NCI-H524 (cell line): ENCODE results near the gene TBX2.

Experiments used
- DNase-seq, 2 experiments: peaks; one replicate each; lab custom pipeline; 2025; lab: John Stamatoyannopoulos, UW

Gene TBX2

GRCh38 chr17:61368832-61369450 lies 30.7 kb upstream of the TBX2 start:
- no peak for DNase-seq

GRCh38 chr17:61369751-61370150 lies 29.9 kb upstream of the TBX2 start:
- no peak for DNase-seq

GRCh38 chr17:61371179-61371578 lies 28.5 kb upstream of the TBX2 start:
- DNase-seq, result no peak

GRCh38 chr17:61371606-61372005 lies 28.0 kb upstream of the TBX2 start:
- no peak for DNase-seq

- DNase-seq, result no peak
These were observed 27.2 kb upstream of the TBX2 start for GRCh38 chr17:61372436-61372835.

- DNase-seq, result no peak
These were observed 22.5 kb upstream of the TBX2 start for GRCh38 chr17:61376931-61377838.

- no peak for DNase-seq
These were observed 20.8 kb upstream of the TBX2 start for GRCh38 chr17:61378658-61379456.

GRCh38 chr17:61379457-61380216 lies 20.0 kb upstream of the TBX2 start:
- no peak for DNase-seq

- DNase-seq, result no peak
These were observed 19.3 kb upstream of the TBX2 start for GRCh38 chr17:61380217-61380835.

- DNase-seq, result no peak
These were observed 18.7 kb upstream of the TBX2 start for GRCh38 chr17:61380836-61381525.

GRCh38 chr17:61381537-61381936 lies 18.1 kb upstream of the TBX2 start:
- DNase-seq, result no peak

- DNase-seq, result no peak
These were observed 16.6 kb upstream of the TBX2 start for GRCh38 chr17:61382796-61383688.

- no peak for DNase-seq
These were observed 15.9 kb upstream of the TBX2 start for GRCh38 chr17:61383689-61384201.

GRCh38 chr17:61384354-61384691 lies 15.3 kb upstream of the TBX2 start:
- no peak for DNase-seq

- no peak for DNase-seq
These were observed 14.7 kb upstream of the TBX2 start for GRCh38 chr17:61384692-61385576.

- no peak for DNase-seq
These were observed 13.9 kb upstream of the TBX2 start for GRCh38 chr17:61385577-61386236.

- no peak for DNase-seq
These were observed 13.4 kb upstream of the TBX2 start for GRCh38 chr17:61386251-61386650.

GRCh38 chr17:61387011-61387410 lies 12.6 kb upstream of the TBX2 start:
- DNase-seq, result no peak
